Breast epithelium (tissue), 3 donors: Measurements from ENCODE around the gene GPR137B.

Source experiments
- POLR2A ChIP-seq: fragments of 450-650 bp; IDR thresholded peaks from one replicate; pipeline ENCODE4 v1.6.1; 2016; ENCODE audit warnings: antibody characterized with exemption, mild to moderate bottlenecking, moderate library complexity
- POLR2AphosphoS5 ChIP-seq, 3 donors: sonication (generic); formaldehyde crosslinking; IDR thresholded peaks; one replicate each; pipeline ENCODE4 v1.6.1; 2017; ENCODE audit warnings: antibody characterized with exemption in 3 of 3
- TF ChIP-seq, protein P1 (sequence below), 3 donors: fragments of 450-650 bp; IDR thresholded peaks; one replicate each; pipeline ENCODE4 v1.5.1; 2016 to 2017; ENCODE audit warnings: antibody characterized with exemption in 3 of 3, mild to moderate bottlenecking in 3 of 3, moderate library complexity in 3 of 3

DNA sequence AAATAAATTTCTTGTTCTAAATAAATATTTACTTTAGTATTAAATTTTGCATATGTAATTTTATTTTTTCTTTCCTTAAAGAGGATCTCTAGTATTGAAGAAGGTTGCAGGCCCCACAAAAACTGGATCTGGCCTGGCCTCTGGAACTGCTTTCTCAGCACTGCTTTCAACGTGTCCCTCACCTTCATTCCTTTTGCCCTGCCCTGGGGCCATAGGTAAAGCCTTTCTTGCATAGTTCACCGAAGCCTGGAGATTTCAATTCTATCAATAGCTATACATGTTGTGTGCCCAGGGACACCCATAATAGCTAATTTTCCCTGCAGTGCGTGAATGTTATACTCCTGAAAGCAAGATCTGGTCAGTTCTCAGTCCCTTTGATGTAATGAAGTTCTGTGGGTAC is 12.0 kb upstream of the GPR137B start:
- TF ChIP-seq, protein P1, sequence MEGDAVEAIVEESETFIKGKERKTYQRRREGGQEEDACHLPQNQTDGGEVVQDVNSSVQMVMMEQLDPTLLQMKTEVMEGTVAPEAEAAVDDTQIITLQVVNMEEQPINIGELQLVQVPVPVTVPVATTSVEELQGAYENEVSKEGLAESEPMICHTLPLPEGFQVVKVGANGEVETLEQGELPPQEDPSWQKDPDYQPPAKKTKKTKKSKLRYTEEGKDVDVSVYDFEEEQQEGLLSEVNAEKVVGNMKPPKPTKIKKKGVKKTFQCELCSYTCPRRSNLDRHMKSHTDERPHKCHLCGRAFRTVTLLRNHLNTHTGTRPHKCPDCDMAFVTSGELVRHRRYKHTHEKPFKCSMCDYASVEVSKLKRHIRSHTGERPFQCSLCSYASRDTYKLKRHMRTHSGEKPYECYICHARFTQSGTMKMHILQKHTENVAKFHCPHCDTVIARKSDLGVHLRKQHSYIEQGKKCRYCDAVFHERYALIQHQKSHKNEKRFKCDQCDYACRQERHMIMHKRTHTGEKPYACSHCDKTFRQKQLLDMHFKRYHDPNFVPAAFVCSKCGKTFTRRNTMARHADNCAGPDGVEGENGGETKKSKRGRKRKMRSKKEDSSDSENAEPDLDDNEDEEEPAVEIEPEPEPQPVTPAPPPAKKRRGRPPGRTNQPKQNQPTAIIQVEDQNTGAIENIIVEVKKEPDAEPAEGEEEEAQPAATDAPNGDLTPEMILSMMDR (IDR thresholded peaks at IDR 0.05) = no peak
- TF ChIP-seq POLR2A (no peak), POLR2AphosphoS5 (IDR thresholded peaks at IDR 0.05) (no peak)
